GM23248 (cell line): Measurements from ENCODE around the gene PLEKHA6. TPM values are rescaled to one million over a fixed set of nuclear protein-coding genes. Genes with fewer than 3 reads are reported as not detected.

Source experiments
- DNase-seq: peaks from one replicate; pipeline ENCODE4 v3.0.0-alpha.2; 2015
- H2AFZ ChIP-seq: fragments of 200-600 bp; sonication (generic); 2 replicates; pipeline ENCODE4 v1.6.1; 2016; ENCODE audit warnings: antibody characterized with exemption
- H3F3A ChIP-seq: fragments of 200-600 bp; sonication (generic); 2 replicates; pipeline ENCODE4 v1.6.1; 2016; ENCODE audit warnings: mild to moderate bottlenecking, antibody characterized with exemption, mixed run types; ENCODE audit not compliant: insufficient read depth
- H3K27ac ChIP-seq: fragments of 200-600 bp; sonication (generic); 2 replicates; pipeline ENCODE4 v1.5.1; 2016; ENCODE audit warnings: mild to moderate bottlenecking
- H3K27me3 ChIP-seq: fragments of 200-600 bp; sonication (generic); replicated peaks from 2 replicates; pipeline ENCODE4 v1.6.1; 2016; ENCODE audit warnings: mild to moderate bottlenecking; ENCODE audit not compliant: insufficient read depth
- H3K36me3 ChIP-seq: fragments of 200-600 bp; sonication (generic); 2 replicates; pipeline ENCODE4 v1.6.1; 2016; ENCODE audit warnings: low read depth, mild to moderate bottlenecking
- H3K4me1 ChIP-seq: fragments of 200-600 bp; sonication (generic); 2 replicates; pipeline ENCODE4 v1.6.1; 2016; ENCODE audit warnings: mild to moderate bottlenecking; ENCODE audit not compliant: insufficient read depth
- H3K4me2 ChIP-seq: fragments of 200-600 bp; sonication (generic); one replicate; pipeline ENCODE4 v1.6.1; 2016; ENCODE audit warnings: mild to moderate bottlenecking; ENCODE audit not compliant: unreplicated experiment
- H3K4me3 ChIP-seq: fragments of 200-600 bp; sonication (generic); 2 replicates; pipeline ENCODE4 v1.5.1; 2016; ENCODE audit warnings: mild to moderate bottlenecking
- H3K79me2 ChIP-seq: fragments of 200-600 bp; sonication (generic); 2 replicates; pipeline ENCODE4 v1.6.1; 2016; ENCODE audit warnings: mild to moderate bottlenecking; ENCODE audit not compliant: insufficient read depth
- H3K9ac ChIP-seq: fragments of 200-600 bp; sonication (generic); 2 replicates; pipeline ENCODE4 v1.6.1; 2016; ENCODE audit warnings: mild to moderate bottlenecking
- H3K9me2 ChIP-seq: fragments of 200-600 bp; sonication (generic); 2 replicates; pipeline ENCODE4 v1.6.1; 2016; ENCODE audit warnings: mixed run types, mild to moderate bottlenecking, moderate library complexity; ENCODE audit not compliant: insufficient read depth
- H3K9me3 ChIP-seq: fragments of 200-600 bp; sonication (generic); one replicate; pipeline ENCODE4 v1.6.1; 2017; ENCODE audit warnings: low read depth
- H4K20me1 ChIP-seq: fragments of 200-600 bp; sonication (generic); 2 replicates; pipeline ENCODE4 v1.6.0; 2016; ENCODE audit not compliant: insufficient read depth
- EZH2 ChIP-seq: fragments of 200-600 bp; sonication (generic); IDR thresholded peaks from 2 replicates; pipeline ENCODE4 v1.6.1; 2018; ENCODE audit warnings: antibody characterized with exemption, mild to moderate bottlenecking; ENCODE audit not compliant: insufficient read depth, poor library complexity, severe bottlenecking
- EZH2phosphoT487 ChIP-seq: fragments of 200-600 bp; sonication (generic); IDR thresholded peaks from 2 replicates; pipeline ENCODE4 v1.6.1; 2018; ENCODE audit warnings: antibody characterized with exemption, moderate library complexity, mild to moderate bottlenecking, low read depth; ENCODE audit not compliant: insufficient read depth
- WGBS, 2 experiments: methylation state at CpG; one replicate each; pipeline ENCODE4 v1.1.6; 2015 to 2017; ENCODE audit warnings: low lambda C conversion rate in 2 of 2, low coverage in 1 of 2; ENCODE audit errors: missing lambda C conversion rate in 2 of 2; 5-methylcytosine and 5-hydroxymethylcytosine counted together
- in situ Hi-C: fragments of 300-500 bp; cut with MboI; formaldehyde crosslinking; loops from 2 replicates; pipeline ENCODE4 v1.15.0; 2020
- polyA plus RNA-seq: library from polyadenylated mRNA; unstranded; fragments of >200 nt; fragmentation: Nextera tagmentation; extraction: Ambion mirVana; gene quantifications from 2 replicates; pipeline ENCODE4 v1.2.1, GENCODE V29; 2016
- total RNA-seq: library from RNA; depleted of rRNA; stranded (reverse); fragments of >200 nt; shearing (Covaris generic); gene quantifications from 2 replicates; pipeline ENCODE4 v1.2.3, GENCODE V29; 2014

The PLEKHA6 gene
- total and polyA plus RNA-seq, 2 experiments from 2014 or later, result 4.5 to 7.3 TPM

DNA sequence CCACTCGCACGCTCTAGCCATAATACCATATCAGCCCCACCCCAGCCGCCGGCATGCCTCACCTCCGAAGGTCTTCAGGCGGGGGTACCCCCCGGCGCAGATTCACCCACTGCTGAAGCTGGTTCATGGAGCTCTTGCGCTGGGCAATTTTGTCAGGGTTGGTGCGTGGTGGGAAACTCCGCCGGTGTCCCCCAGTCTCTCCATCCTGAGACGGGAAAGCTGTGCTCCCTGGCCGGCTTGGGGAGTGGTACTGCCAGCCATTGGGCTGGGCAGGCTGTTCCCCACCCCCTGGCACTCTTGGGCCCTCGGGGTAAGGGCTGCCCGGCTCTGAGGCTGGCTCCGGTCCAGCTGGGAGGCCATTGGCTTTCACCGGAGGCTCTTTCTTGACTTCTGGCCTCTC lies 100.5 kb downstream of the PLEKHA6 start:
- Histone ChIP-seq H3K27me3 (no peaks in the 10 kb centered on the region), H3K4me2 (no peak overlapping the region), H3K79me2 (no peaks in the 10 kb centered on the region), H3K4me3 (no peak overlapping the region), H3K9me3 (no peaks in the 10 kb centered on the region), H2AFZ (no peak overlapping the region), H3F3A (peaks cover 15% of the 10 kb centered on the region; the same call in 1 of the 2 replicates), H3K36me3 (no peaks in the 10 kb centered on the region), H4K20me1 (no peaks in the 10 kb centered on the region), H3K27ac (no peak overlapping the region), H3K9ac (no peak overlapping the region), H3K4me1 (peaks cover 30% of the 10 kb centered on the region), H3K9me2 (no peaks in the 10 kb centered on the region)
- in situ Hi-C loops, result no loop called here
- WGBS, 2 experiments, result 89 to 92% methylated on average over 18 of the region's 18 CpGs
- TF ChIP-seq EZH2 (no peak), EZH2phosphoT487 (no peak)
- DNase-seq, result no peak

DNA sequence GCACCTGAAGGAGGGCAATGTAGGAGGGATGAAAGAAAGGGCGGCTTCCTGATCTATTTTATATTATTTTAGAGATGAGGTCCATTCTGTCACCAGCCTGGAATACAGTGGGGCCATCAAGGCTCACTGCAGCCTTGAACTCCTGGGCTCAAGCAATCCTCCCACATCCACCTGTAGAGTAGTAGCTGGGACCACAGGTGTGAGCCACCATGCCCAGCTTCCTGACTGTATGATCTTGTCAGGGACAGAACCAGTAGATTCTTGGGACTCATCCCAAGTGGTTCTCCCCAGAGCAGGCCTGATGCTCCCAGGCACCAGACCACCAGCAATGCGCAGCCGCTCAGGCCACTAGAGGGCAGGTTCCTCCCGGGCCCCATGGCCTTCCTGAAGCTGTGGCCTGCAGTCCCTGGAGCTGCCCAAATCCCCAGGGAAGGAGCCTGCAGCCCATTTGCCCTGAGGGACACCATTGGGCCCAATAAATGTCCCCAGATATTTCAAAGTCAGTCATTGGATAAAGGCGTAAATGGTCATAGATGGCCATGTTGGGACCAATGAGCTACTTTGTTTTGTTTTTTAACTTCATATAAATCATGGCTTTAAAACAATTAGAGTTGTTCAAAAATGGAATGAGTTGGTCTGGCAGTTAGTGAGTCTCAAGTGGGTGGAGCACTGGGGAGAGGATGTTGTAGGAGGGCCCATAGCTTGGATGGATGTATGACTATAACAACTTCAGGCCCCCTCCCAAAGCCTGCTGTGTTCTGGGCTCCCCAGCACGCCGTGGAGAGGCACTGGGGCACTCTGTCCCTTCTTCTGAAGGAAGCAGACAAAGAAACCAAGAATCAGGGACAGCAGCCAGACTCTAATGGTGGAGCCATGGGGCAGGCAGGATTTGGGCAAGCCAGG lies 101.3 kb downstream of the PLEKHA6 start:
- H4K20me1 ChIP-seq, result no peaks in the 10 kb centered on the region
- no peaks in the 10 kb centered on the region for H3K79me2 ChIP-seq
- WGBS, 2 experiments, result 47 to 49% methylated on average over 7 of the region's 7 CpGs
- no peak overlapping the region for H3K9ac ChIP-seq
- peaks cover 15% of the 10 kb centered on the region for H3F3A ChIP-seq
- H2AFZ ChIP-seq, result no peak overlapping the region
- H3K9me2 ChIP-seq, result no peaks in the 10 kb centered on the region
- H3K4me3 ChIP-seq, result no peak overlapping the region
- in situ Hi-C loops, result no loop called here
- DNase-seq, result peak; percentile 78
- H3K4me2 ChIP-seq, result no peak overlapping the region
- H3K4me1 ChIP-seq, result peaks cover 30% of the 10 kb centered on the region
- H3K27ac ChIP-seq, result no peak overlapping the region
- H3K36me3 ChIP-seq, result no peaks in the 10 kb centered on the region
- H3K27me3 ChIP-seq, result no peaks in the 10 kb centered on the region
- no peaks in the 10 kb centered on the region for H3K9me3 ChIP-seq
- TF ChIP-seq EZH2phosphoT487, result no peak
- TF ChIP-seq EZH2, result no peak

DNA sequence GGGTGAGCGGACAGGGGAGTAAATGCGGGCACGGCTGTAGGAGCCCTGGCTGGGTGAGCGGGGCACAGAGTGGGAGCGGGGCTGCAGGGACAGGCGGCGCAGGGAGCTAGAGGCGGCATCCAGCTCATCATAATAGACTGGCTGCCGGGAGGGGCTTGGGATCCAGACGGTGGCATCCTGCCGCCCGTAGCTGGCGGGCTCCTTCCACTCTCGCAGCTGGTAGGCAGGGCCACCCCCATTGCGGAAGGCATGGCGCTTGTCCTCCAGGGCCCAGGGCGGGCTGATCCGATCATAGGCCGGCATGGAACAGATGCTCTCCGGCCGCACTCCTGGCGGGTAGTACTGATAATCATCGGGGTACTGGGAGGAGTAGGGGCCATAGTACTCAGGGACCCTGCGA lies 102.3 kb downstream of the PLEKHA6 start:
- 93 to 96% methylated on average over 24 of the region's 24 CpGs for WGBS, 2 experiments
- H3K4me1 ChIP-seq, result peaks cover 28% of the 10 kb centered on the region
- H3K27me3 ChIP-seq, result no peaks in the 10 kb centered on the region
- no peak for DNase-seq
- TF ChIP-seq EZH2phosphoT487, result no peak
- no peaks in the 10 kb centered on the region for H3K9me2 ChIP-seq
- no peak overlapping the region for H3K9ac ChIP-seq
- no peaks in the 10 kb centered on the region for H3K36me3 ChIP-seq
- H3K4me2 ChIP-seq, result no peak overlapping the region
- in situ Hi-C loops, result no loop called here
- no peak overlapping the region for H2AFZ ChIP-seq
- H3K79me2 ChIP-seq, result no peaks in the 10 kb centered on the region
- H4K20me1 ChIP-seq, result no peaks in the 10 kb centered on the region
- peaks cover 10% of the 10 kb centered on the region for H3F3A ChIP-seq
- H3K9me3 ChIP-seq, result no peaks in the 10 kb centered on the region
- no peak overlapping the region for H3K4me3 ChIP-seq
- H3K27ac ChIP-seq, result no peak overlapping the region

GRCh38 chr1:204256531-204256930 lies 103.2 kb downstream of the PLEKHA6 start:
- WGBS, 2 experiments, result 86% methylated on average over 10 of the region's 10 CpGs
- H2AFZ ChIP-seq, result no peak overlapping the region
- H4K20me1 ChIP-seq, result no peaks in the 10 kb centered on the region
- H3K4me1 ChIP-seq, result peaks cover 19% of the 10 kb centered on the region
- H3K4me2 ChIP-seq, result no peak overlapping the region
- H3K9me2 ChIP-seq, result no peaks in the 10 kb centered on the region
- no peak overlapping the region for H3K4me3 ChIP-seq
- no peak overlapping the region for H3K9ac ChIP-seq
- H3K9me3 ChIP-seq, result no peaks in the 10 kb centered on the region
- peaks cover 8% of the 10 kb centered on the region; the same call in 1 of the 2 replicates for H3F3A ChIP-seq
- no peaks in the 10 kb centered on the region for H3K27me3 ChIP-seq
- H3K79me2 ChIP-seq, result no peaks in the 10 kb centered on the region
- DNase-seq, result no peak
- H3K36me3 ChIP-seq, result no peaks in the 10 kb centered on the region
- TF ChIP-seq EZH2 (no peak), EZH2phosphoT487 (no peak)
- in situ Hi-C loops, result no loop called here
- no peak overlapping the region for H3K27ac ChIP-seq
